ENCODE data around the gene SLX9. TPM values are rescaled to one million over a fixed set of nuclear protein-coding genes. Genes with fewer than 3 reads are reported as not detected.
A peak's percentile ranks its signal among the peaks of the same experiment; 100 is the strongest.

The SLX9 gene
- polyA plus RNA-seq, 1 donor (not counting 4 experiments of a cell fraction or from before 2014, with no cell fraction given) = 21.8 TPM

DNA sequence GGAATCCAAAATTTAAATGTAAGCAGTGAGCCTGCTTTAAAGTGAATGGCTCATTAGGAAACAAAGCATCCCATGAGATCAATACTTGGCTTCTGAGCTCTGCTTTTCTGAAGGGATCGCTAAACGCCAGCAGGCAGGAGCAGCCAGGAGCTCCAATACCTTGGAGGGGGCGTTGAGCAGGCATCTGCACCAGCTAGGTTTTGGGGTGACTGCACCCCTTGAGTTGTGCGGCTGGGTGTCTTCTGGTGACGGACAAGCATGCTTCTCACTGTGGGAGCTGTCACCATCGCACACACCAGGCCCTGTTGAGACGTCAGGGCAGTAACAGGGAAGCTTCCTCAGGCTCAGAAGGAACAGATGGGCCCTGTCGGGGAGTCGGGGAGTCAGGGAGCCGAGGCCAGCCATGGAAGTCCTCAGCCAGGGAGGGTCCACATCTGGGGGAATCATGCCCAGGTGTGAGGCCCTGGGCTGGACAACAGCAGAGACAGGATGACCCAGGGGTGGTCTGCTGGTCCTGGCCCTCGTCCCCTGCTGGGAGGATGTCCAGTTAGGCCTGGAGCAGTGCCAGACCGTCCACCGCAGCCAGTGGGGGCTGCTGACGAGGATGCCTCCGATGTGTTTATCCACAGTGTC, 76.7 kb downstream of the SLX9 start:
- no peaks in the 10 kb centered on the region for H3K36me3 ChIP-seq (ENCODE audit: control insufficient read depth in 2 of 2, extremely low read depth in 1 of 2, insufficient read depth in 2 of 2, low read length in 2 of 2)
- FAIRE-seq (no peak), DNase-seq (ENCODE audit: low read depth, low spot score) (no peak)
- H2AFZ ChIP-seq (ENCODE audit: control insufficient read depth, low read length) = no peak overlapping the region
- no peaks in the 10 kb centered on the region for H3K9me3 ChIP-seq (ENCODE audit: control insufficient read depth, low read depth, low read length)
- H3K79me2 ChIP-seq (ENCODE audit: control insufficient read depth, insufficient read depth, low read length) = no peaks in the 10 kb centered on the region
- peaks cover 36% of the 10 kb centered on the region for H3K4me1 ChIP-seq (ENCODE audit: control insufficient read depth, extremely low read depth, insufficient read depth, low read length)
- H3K27me3 ChIP-seq (ENCODE audit: control insufficient read depth, extremely low read depth, insufficient read depth, low read length) = no peaks in the 10 kb centered on the region
- peaks cover 2% of the 10 kb centered on the region for H3K9me1 ChIP-seq (ENCODE audit: control insufficient read depth, extremely low read depth, insufficient read depth, low read length)
- TF ChIP-seq EZH2 (IDR thresholded peaks at IDR 0.05; ENCODE audit: low read length) = no peak
- TF ChIP-seq, protein P1, sequence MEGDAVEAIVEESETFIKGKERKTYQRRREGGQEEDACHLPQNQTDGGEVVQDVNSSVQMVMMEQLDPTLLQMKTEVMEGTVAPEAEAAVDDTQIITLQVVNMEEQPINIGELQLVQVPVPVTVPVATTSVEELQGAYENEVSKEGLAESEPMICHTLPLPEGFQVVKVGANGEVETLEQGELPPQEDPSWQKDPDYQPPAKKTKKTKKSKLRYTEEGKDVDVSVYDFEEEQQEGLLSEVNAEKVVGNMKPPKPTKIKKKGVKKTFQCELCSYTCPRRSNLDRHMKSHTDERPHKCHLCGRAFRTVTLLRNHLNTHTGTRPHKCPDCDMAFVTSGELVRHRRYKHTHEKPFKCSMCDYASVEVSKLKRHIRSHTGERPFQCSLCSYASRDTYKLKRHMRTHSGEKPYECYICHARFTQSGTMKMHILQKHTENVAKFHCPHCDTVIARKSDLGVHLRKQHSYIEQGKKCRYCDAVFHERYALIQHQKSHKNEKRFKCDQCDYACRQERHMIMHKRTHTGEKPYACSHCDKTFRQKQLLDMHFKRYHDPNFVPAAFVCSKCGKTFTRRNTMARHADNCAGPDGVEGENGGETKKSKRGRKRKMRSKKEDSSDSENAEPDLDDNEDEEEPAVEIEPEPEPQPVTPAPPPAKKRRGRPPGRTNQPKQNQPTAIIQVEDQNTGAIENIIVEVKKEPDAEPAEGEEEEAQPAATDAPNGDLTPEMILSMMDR (optimal IDR thresholded peaks at IDR 0.05 in 1 of 3, IDR thresholded peaks at IDR 0.05 in 1 of 3, conservative IDR thresholded peaks at IDR 0.05 in 1 of 3; ENCODE audit: extremely low read depth in 1 of 3, insufficient read depth in 2 of 3, low read length in 3 of 3) = no peak
- H4K20me1 ChIP-seq (ENCODE audit: control insufficient read depth, extremely low read depth, insufficient read depth, low read length) = no peaks in the 10 kb centered on the region
- dilution Hi-C loops (cut with MboI; ENCODE audit: extremely low pct_ligation_motif_present, low sequenced_read_pairs) = no loop called here
- no peak overlapping the region for H3K27ac ChIP-seq (ENCODE audit: control insufficient read depth, insufficient read depth, low read length)
- no peak overlapping the region for H3K4me3 ChIP-seq (ENCODE audit: control insufficient read depth in 2 of 3, extremely low read depth in 1 of 3, insufficient read depth in 2 of 3, low read depth in 1 of 3, low read length in 3 of 3)
- no peak overlapping the region for H3K9ac ChIP-seq (ENCODE audit: control insufficient read depth, extremely low read depth, insufficient read depth, low read length)
- H3K4me2 ChIP-seq (ENCODE audit: control insufficient read depth, extremely low read depth, insufficient read depth, low read depth, low read length) = no peak overlapping the region

- no peak overlapping the region for H2AFZ ChIP-seq (ENCODE audit: control insufficient read depth, low read length)
- DNase-seq (ENCODE audit: low read depth, low spot score) (no peak), FAIRE-seq (peak; percentile 32)
- no peaks in the 10 kb centered on the region for H3K36me3 ChIP-seq (ENCODE audit: control insufficient read depth in 2 of 2, extremely low read depth in 1 of 2, insufficient read depth in 2 of 2, low read length in 2 of 2)
- H4K20me1 ChIP-seq (ENCODE audit: control insufficient read depth, extremely low read depth, insufficient read depth, low read length) = no peaks in the 10 kb centered on the region
- H3K9me1 ChIP-seq (ENCODE audit: control insufficient read depth, extremely low read depth, insufficient read depth, low read length) = peaks cover 2% of the 10 kb centered on the region
- peak overlapping the region; percentile 39 for H3K4me2 ChIP-seq (ENCODE audit: control insufficient read depth, extremely low read depth, insufficient read depth, low read depth, low read length)
- no peaks in the 10 kb centered on the region for H3K9me3 ChIP-seq (ENCODE audit: control insufficient read depth, low read depth, low read length)
- dilution Hi-C loops (cut with MboI; ENCODE audit: extremely low pct_ligation_motif_present, low sequenced_read_pairs) = no loop called here
- H3K9ac ChIP-seq (ENCODE audit: control insufficient read depth, extremely low read depth, insufficient read depth, low read length) = peak overlapping the region; percentile 37
- TF ChIP-seq, protein P1 (optimal IDR thresholded peaks at IDR 0.05 in 1 of 3, IDR thresholded peaks at IDR 0.05 in 1 of 3, conservative IDR thresholded peaks at IDR 0.05 in 1 of 3; ENCODE audit: extremely low read depth in 1 of 3, insufficient read depth in 2 of 3, low read length in 3 of 3) = no peak
- no peak for TF ChIP-seq EZH2 (IDR thresholded peaks at IDR 0.05; ENCODE audit: low read length)
- H3K4me1 ChIP-seq (ENCODE audit: control insufficient read depth, extremely low read depth, insufficient read depth, low read length) = peaks cover 28% of the 10 kb centered on the region
- H3K27ac ChIP-seq (ENCODE audit: control insufficient read depth, insufficient read depth, low read length) = peak overlapping the region; percentile 48
- no peak overlapping the region for H3K4me3 ChIP-seq (ENCODE audit: control insufficient read depth in 2 of 3, extremely low read depth in 1 of 3, insufficient read depth in 2 of 3, low read depth in 1 of 3, low read length in 3 of 3)
- no peaks in the 10 kb centered on the region for H3K79me2 ChIP-seq (ENCODE audit: control insufficient read depth, insufficient read depth, low read length)
- no peaks in the 10 kb centered on the region for H3K27me3 ChIP-seq (ENCODE audit: control insufficient read depth, extremely low read depth, insufficient read depth, low read length)
Measured at GRCh38 chr21:45017039-45017960, 77.5 kb downstream of the SLX9 start.

All from keratinocyte (primary cell).